Ovary (tissue), 3 donors: ENCODE measurements around the gene ZMIZ1.

ENCODE experiments used
- CTCF ChIP-seq, 3 donors: fragments of 450-650 bp in 2 of 3; fragments of 200-600 bp in 1 of 3; IDR thresholded peaks; one replicate each; pipeline versions ENCODE4 v1.5.1 to v1.8.0; 2016 to 2022; ENCODE audit warnings: antibody characterized with exemption in 3 of 3, mild to moderate bottlenecking in 1 of 3
- POLR2A ChIP-seq: fragments of 450-650 bp; IDR thresholded peaks from one replicate; pipeline ENCODE4 v1.6.1; 2017; ENCODE audit warnings: antibody characterized with exemption, mild to moderate bottlenecking, moderate library complexity
- donor health status: DM: no; HTN: no; CAD: no.

- TF ChIP-seq CTCF (IDR thresholded peaks at IDR 0.05) (no peak), POLR2A (no peak)
These were observed 285.0 kb downstream of the ZMIZ1 start for GRCh38 chr10:79353726-79354125.
